Skeletal muscle cell (primary cell): ENCODE data around the gene GP5.

Experiments
- DNase-seq: peaks from one replicate; pipeline ENCODE4 v3.0.0-alpha.2; 2010; ENCODE audit warnings: low read depth
- H3K4me3 ChIP-seq: 2 replicates; pipeline ENCODE4 v1.5.1; 2011; ENCODE audit warnings: low read depth, mild to moderate bottlenecking, control low read depth, low read length, moderate library complexity

The GP5 gene

GRCh38 chr3:194399874-194400411, 877 bp upstream of the GP5 start:
- no peak overlapping the region for H3K4me3 ChIP-seq
- DNase-seq, result no peak

- DNase-seq, result no peak
- H3K4me3 ChIP-seq, result peak overlapping the region; percentile 33
These were observed 1.2 kb downstream of the GP5 start for GRCh38 chr3:194397757-194398312.

GRCh38 chr3:194396859-194397756, 2.0 kb downstream of the GP5 start:
- no peak for DNase-seq
- no peak overlapping the region for H3K4me3 ChIP-seq

DNA sequence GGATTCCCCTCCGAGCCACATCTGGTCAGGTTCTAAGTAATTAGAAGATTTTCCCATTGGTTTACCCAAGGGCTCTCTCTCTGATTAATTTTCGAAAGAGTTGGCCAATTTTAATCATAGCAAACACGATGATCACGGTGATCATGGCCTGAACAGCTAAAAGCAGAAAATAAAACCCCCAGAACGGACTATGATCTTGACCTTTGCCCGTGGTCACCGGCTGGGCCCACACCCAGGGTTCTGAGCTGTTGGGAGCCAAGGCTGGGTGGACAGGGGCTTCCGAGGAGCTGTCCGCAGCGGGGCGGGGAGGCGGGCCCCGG, 2.6 kb downstream of the GP5 start:
- no peak for DNase-seq
- H3K4me3 ChIP-seq, result no peak overlapping the region

- H3K4me3 ChIP-seq, result no peak overlapping the region
- no peak for DNase-seq
These were observed 3.1 kb downstream of the GP5 start for GRCh38 chr3:194395778-194396538.

DNA sequence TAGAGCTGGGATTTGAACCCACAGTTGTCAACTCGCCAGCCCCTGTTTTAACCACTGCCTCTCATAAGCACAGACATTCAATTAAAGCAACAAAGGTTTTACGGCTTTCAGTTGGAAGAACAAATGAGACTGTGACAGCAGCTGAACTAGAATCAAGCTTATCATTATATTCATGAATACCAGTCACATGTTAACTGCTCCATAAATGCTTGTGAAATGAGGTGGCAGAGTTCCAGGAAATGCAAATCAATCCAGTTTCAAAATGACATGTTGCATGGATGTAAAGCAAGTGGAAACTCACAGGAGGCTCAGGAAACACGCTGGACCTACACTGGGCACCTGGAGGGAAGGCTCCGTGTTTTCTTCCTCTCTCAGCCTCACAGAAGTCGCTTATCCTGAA, 3.9 kb downstream of the GP5 start:
- DNase-seq, result no peak
- H3K4me3 ChIP-seq, result no peak overlapping the region

DNA sequence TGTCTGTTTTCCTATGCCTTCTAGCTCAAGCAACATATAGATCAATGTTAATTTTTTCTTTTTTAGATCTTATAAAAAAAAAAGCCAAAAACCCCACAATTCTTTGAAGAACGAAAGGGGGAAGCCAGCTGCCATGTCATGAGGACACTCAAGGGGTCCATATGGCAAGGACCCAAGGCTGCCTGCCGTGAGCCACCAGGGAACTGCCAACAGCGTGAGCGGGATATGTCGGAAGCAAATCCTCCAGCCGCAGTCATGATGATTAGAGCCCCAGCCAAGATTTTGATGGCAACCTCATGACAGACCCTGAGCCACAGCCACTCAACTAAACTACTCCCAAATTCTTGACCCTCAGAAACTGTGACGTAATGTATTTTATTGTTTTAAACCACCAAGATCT, 6.5 kb downstream of the GP5 start:
- H3K4me3 ChIP-seq, result no peak overlapping the region
- no peak for DNase-seq

GRCh38 chr3:194390835-194391234, 8.2 kb downstream of the GP5 start:
- no peak overlapping the region for H3K4me3 ChIP-seq
- no peak for DNase-seq

DNA sequence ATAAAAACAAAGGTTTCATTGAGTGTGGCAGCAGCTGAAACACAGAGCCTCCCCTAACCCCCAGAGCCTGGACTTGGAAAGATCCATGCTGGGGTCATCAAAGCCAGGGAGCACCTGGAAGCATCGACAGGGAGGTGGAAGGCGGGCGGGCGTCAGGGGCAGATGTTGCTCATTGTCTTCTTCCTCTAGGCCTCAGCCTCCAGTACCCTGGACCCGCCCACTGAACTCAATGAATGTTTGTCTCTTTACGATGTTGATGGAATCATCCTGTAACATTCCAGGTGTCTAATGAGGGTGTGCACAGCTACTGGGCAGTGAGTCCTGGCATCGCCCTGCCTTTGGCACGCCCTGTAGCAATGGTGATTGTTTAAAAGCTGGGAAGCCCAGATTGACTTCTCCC, 9.8 kb downstream of the GP5 start:
- DNase-seq, result no peak

DNA sequence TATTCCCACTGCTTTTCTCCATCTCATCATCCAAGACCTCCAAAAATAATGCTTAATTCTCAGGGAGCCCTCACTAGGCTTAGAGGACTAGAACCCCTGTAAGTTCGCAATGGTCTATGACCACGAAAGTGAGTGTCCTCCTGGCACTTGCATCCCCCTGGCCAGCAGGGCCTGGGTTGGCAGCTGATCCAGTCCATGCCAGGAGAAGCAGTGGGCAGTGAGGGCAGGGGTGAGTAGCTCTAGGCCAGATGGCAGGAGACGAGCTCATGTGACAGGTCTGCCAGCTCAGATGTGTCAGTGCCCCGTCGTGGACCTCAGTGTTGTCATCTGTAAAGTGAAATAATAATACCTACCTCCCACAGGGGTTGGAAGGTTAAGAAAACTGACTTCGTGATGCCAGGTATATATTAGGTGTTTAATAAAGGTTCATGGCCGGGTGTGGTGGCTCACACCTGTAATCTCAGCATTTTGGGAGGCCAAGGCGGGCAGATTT, 11.1 kb downstream of the GP5 start:
- DNase-seq, result no peak
- no peak overlapping the region for H3K4me3 ChIP-seq

More for the DNA sequence above, 9.8 kb downstream of the GP5 start:
- H3K4me3 ChIP-seq, result no peak overlapping the region

- no peak for DNase-seq
- H3K4me3 ChIP-seq, result no peak overlapping the region
These were observed 11.8 kb downstream of the GP5 start for GRCh38 chr3:194387276-194387675.

DNA sequence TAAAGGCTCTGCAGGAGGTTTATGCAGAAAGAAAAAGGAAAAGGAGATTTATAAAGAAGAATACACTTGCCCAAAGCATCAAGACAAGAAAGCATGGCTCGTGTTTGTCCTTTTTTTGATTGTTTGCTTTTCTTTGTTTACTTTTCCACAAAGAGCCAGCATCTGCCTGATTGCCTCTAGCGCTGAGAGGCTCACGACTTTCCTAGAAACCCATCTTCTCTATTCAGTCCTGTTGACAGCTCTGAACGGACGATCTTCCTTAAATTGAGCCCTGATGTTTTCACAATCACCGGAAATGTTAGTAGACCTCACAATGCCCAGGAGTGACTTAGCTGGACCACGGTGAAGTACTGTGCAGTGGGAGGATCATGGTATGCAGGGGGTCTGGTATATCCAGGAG, 12.4 kb downstream of the GP5 start:
- no peak for DNase-seq
- no peak overlapping the region for H3K4me3 ChIP-seq

GRCh38 chr3:194386066-194386465, 13.0 kb downstream of the GP5 start:
- no peak for DNase-seq
- no peak overlapping the region for H3K4me3 ChIP-seq

DNA sequence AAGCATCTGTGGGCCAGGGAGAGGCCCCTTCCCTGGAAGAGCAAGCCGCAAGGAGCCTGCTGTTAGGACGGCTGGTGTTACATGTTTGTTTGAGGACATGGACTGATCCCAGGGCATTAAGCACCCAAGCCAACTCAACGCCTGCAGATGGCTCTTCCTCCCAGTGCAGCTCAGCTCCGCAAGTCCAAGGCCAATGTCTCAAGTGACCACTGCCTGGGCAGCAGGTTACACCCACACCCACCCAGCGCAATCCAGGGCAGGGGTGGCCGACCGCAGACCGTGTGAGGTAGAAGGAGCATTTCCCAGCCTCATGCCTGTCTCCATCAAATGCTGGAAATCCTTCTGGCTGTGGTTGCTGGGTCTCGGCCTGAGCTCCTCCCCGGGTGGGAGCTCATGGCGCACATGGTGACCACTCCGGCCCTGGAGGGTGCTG, 14.5 kb downstream of the GP5 start:
- H3K4me3 ChIP-seq, result no peak overlapping the region
- DNase-seq, result no peak

DNA sequence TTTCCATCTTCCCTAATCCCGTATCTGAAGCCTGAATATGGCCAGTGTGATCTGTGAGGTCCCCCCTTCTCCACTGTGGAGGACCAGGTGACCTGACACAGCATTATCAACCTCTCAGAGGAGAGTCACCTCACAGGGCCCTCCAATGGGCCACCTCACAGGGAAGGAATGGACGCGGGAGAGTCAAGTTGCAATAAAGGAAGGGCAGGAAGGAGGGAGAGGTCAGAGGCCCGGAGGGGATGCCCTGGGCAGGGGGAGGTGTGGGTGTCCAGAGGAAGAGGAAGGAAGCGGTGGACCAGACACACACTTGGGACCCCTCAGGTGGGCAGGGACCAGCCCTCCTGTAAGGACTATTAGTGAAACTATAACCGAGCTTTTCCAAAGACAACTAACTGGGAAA, 14.9 kb downstream of the GP5 start:
- no peak for DNase-seq
- no peak overlapping the region for H3K4me3 ChIP-seq

- no peak for DNase-seq
- no peak overlapping the region for H3K4me3 ChIP-seq
These were observed 15.7 kb downstream of the GP5 start for GRCh38 chr3:194383276-194383940.

DNA sequence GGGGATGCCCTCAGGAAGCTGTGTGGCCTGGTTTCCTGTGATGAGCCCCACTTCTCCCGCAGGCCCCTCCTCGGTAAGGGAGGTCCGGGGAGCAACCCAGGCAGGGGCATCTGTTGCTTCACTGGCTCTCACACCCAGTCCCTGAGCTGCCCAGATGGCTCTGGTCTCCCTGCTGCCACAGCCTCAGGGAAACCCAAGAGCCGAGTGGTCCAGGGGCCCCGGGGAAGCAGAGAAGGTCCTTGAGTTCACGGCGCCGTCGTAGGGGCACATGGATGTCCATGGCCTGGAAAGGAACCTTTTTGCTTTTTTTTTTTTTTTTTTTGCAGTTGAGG, 16.2 kb downstream of the GP5 start:
- no peak for DNase-seq
- H3K4me3 ChIP-seq, result no peak overlapping the region

GRCh38 chr3:194382196-194382891, 16.7 kb downstream of the GP5 start:
- no peak overlapping the region for H3K4me3 ChIP-seq
- no peak for DNase-seq

- no peak overlapping the region for H3K4me3 ChIP-seq
- no peak for DNase-seq
These were observed 17.6 kb downstream of the GP5 start for GRCh38 chr3:194381460-194381875.
